ENCODE results near the gene KCND2.

GRCh38 chr7:120272261-120272660 is 714 bp upstream of the KCND2 start:
- TF ChIP-seq CTCF (IDR thresholded peaks at IDR 0.05; ENCODE audit: borderline replicate concordance, extremely low read depth, low read length, poor library complexity, severe bottlenecking), result peak; percentile 50
- no peak for TF ChIP-seq EZH2 (IDR thresholded peaks at IDR 0.05; ENCODE audit: borderline replicate concordance, low read depth, low read length, severe bottlenecking)

All from DND-41 (cell line).